Thymus (tissue), 11 donors: ENCODE data around the gene RASA3. TPM values are rescaled to one million over a fixed set of nuclear protein-coding genes. Genes with fewer than 3 reads are reported as not detected.
"Not testable (repeated sequence)": the region's sequence is repeated elsewhere in the genome, so short reads cannot be mapped to it uniquely, and the experiment has no call there.

ENCODE experiments used
- DNase-seq, 9 donors: peaks; one replicate each; pipeline ENCODE4 v3.0.0-alpha.2; 2013; ENCODE audit warnings: low spot score in 9 of 9, low read depth in 6 of 9, missing footprints in 1 of 9
- H3K27ac ChIP-seq, 2 donors: one replicate each; pipeline ENCODE4 v1.5.1; 2013; ENCODE audit warnings: control low read depth in 1 of 2, low read depth in 1 of 2, low read length in 1 of 2, mild to moderate bottlenecking in 1 of 2, moderate library complexity in 1 of 2
- H3K27me3 ChIP-seq, 2 donors: one replicate each; pipeline ENCODE4 v1.5.1; 2013; ENCODE audit warnings: low read length in 1 of 2; ENCODE audit not compliant: control insufficient read depth in 2 of 2, insufficient read depth in 1 of 2
- H3K36me3 ChIP-seq, 2 donors: one replicate each; pipeline ENCODE4 v1.5.1; 2013; ENCODE audit warnings: low read length in 1 of 2, mild to moderate bottlenecking in 1 of 2, moderate library complexity in 1 of 2; ENCODE audit not compliant: control insufficient read depth in 2 of 2, insufficient read depth in 2 of 2
- H3K4me1 ChIP-seq, 2 donors: one replicate each; pipeline ENCODE4 v1.5.1; 2013; ENCODE audit warnings: low read length in 2 of 2; ENCODE audit not compliant: control insufficient read depth in 2 of 2, insufficient read depth in 2 of 2
- H3K4me3 ChIP-seq, 2 donors: one replicate each; pipeline ENCODE4 v1.5.1; 2013; ENCODE audit warnings: low read length in 2 of 2, control low read depth in 1 of 2, mild to moderate bottlenecking in 1 of 2
- H3K9me3 ChIP-seq, 2 donors: one replicate each; pipeline ENCODE4 v1.5.1; 2013; ENCODE audit warnings: low read length in 1 of 2, mild to moderate bottlenecking in 1 of 2; ENCODE audit not compliant: control insufficient read depth in 2 of 2, insufficient read depth in 1 of 2
- WGBS: extraction: QIAGEN DNeasy Blood & Tissue Kit; methylation state at CpG from one replicate; pipeline ENCODE4 v1.1.7; 2013; 5-methylcytosine and 5-hydroxymethylcytosine counted together
- polyA plus RNA-seq: library from polyadenylated mRNA; stranded (reverse); fragments of 200-250 nt; gene quantifications from one replicate; pipeline ENCODE4 v1.2.3, GENCODE V29; 2013
- total RNA-seq: library from RNA; stranded (reverse); fragments of 120-200 nt; gene quantifications from one replicate; pipeline ENCODE4 v1.2.4, GENCODE V29; 2013
- donor health status: healthy.

The RASA3 gene
- total and polyA plus RNA-seq, 2 donors = 23.8 to 25.1 TPM

DNA sequence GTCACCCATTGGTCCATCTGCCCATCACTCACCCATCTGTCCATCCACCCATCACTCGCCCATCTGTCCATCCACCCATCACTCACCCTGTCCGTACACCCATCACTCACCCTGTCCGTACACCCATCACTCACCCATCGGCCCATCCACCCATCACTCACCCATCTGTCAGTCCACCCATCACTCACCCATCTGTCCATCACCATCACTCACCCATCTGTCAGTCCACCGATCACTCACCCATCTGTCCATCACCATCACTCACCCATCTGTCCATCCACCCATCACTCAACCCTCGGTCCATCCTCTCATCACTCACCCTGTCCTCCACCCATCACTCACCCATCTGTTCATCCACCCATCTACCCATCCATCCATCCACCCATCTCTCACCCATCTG is 143.6 kb downstream of the RASA3 start:
- not testable (repeated sequence) for H3K4me3 ChIP-seq, H3K9me3 ChIP-seq, H3K4me1 ChIP-seq, H3K27ac ChIP-seq, DNase-seq, H3K27me3 ChIP-seq
- WGBS = over 99% methylated on average over 6 of the region's 6 CpGs
- peaks cover 11 to 34% of the 10 kb centered on the region in 2 donors for H3K36me3 ChIP-seq

DNA sequence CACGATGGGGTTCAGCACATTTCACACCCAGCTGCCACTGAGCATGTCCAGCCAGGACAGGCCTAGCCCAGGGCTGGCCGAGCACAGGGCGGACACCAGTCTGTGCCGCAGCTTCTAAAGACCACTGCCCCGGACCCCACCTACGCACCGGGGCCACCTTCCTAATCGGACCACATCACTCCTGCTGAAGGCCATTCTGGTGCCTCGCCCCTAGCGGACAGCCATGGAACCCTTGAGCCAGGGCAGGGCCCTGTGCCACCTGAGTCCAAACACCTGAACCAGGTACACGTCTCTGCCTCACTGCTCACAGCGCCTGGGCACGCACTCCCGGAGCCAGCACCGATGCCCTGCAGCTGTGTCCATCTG is 150.1 kb downstream of the RASA3 start:
- Histone ChIP-seq H3K4me1 (no peaks in the 10 kb centered on the region), H3K4me3 (no peak overlapping the region), H3K27me3 (no peaks in the 10 kb centered on the region), H3K9me3 (peaks cover 1 to 3% of the 10 kb centered on the region in 2 donors), H3K36me3 (peaks cover 29 to 38% of the 10 kb centered on the region in 2 donors), H3K27ac (no peak overlapping the region)
- 98% methylated on average over 15 of the region's 15 CpGs for WGBS
- DNase-seq = no peak

DNA sequence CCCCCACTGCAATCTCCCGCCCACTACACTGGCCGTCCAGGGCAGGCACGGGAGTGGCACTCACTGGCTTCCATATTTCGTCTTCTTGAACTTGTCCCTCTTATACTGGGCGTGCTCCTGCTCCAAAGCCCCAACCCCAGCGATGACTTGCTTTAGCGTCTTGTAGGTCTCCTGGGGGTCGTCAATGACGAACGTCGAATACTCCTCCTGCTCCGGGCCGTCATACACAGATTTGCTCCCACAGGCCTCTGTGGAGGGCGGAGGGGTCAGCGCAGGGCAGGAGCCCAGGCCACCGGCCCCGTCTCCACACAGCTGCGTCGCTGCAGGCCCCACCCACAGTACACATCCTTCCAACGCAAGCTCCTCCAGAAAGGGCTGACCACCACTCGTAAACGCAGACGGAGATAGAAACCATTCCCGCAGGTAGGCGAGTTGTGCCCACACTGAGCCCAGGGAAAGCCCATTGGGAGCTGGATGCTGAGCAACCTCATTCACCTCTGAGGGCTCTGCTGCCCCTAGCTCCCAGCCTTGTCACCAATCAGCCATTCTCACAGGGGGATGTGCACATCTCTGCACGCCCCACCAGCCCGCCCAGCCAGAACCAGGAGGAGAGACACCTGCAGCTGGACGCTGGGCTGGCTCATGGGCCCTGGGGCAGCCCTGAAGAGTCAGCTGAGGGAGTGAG is 150.7 kb downstream of the RASA3 start:
- no peak overlapping the region for H3K27ac ChIP-seq
- H3K36me3 ChIP-seq = peaks cover 34 to 39% of the 10 kb centered on the region in 2 donors
- 99% methylated on average over 28 of the region's 28 CpGs for WGBS
- H3K4me3 ChIP-seq = no peak overlapping the region
- H3K4me1 ChIP-seq = no peaks in the 10 kb centered on the region
- H3K9me3 ChIP-seq = peaks cover 1 to 3% of the 10 kb centered on the region in 2 donors
- H3K27me3 ChIP-seq = no peaks in the 10 kb centered on the region
- DNase-seq = no peak

DNA sequence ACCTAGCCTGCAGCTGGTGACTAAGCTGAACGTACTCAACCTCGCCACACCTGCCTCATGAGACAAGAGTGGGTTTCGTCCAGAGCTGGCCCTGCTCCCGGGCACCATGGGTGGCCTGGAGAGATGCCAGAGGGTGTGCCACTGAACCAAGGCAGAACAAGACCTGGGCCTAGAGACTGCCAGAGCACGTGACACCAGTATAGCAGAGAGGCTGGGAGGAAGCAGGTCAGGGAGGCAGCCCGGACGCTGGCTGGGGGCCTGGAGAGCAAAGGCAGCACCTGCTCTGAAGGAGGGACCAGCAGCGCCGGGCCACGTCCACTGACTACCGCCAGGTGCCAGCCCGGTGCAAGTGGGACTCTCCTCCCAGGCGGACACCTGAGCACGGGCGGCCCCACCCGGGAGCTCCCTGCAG is 151.2 kb downstream of the RASA3 start:
- H3K36me3 ChIP-seq = peaks cover 35 to 42% of the 10 kb centered on the region in 2 donors
- no peak overlapping the region for H3K27ac ChIP-seq

DNA sequence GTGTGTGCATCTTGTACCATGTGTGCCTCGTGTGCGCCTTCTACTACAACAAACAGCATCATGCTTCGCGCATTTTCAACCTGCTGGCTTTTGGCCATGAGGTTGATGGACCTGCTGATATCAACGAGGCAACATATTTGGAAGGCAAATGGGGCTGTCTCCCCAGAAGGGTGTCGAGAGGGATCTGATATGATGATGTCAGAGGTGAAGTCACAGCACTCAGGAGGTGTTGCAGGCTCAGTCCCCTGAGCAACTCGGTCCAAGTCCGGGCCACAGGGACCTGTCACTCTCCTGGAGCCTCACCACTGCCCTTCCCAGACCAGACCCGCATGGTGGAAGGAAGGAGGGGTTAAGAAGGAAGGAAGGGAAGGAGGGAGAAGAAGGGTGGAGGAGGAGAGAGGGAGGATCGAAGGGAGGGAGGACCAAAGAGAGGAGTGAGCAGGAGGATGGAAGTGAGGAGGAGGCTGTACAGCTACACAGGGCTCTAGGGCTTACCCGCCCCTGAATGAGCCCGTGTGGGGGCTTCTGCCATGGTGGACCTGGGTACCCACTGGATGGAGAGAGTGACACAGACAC is 151.8 kb downstream of the RASA3 start:
- WGBS = 99% methylated on average over 12 of the region's 12 CpGs
- H3K4me3 ChIP-seq = no peak overlapping the region
- peaks cover 38 to 42% of the 10 kb centered on the region in 2 donors for H3K36me3 ChIP-seq
- DNase-seq = no peak
- H3K27me3 ChIP-seq = no peaks in the 10 kb centered on the region
- no peaks in the 10 kb centered on the region for H3K4me1 ChIP-seq
- peaks cover 1 to 3% of the 10 kb centered on the region in 2 donors for H3K9me3 ChIP-seq
- H3K27ac ChIP-seq = no peak overlapping the region

More for the DNA sequence above, 151.2 kb downstream of the RASA3 start:
- DNase-seq = peak in 1 of 9 donors; percentile 13
- Histone ChIP-seq H3K4me1 (no peaks in the 10 kb centered on the region), H3K27me3 (no peaks in the 10 kb centered on the region), H3K4me3 (no peak overlapping the region), H3K9me3 (peaks cover 1 to 3% of the 10 kb centered on the region in 2 donors)
- WGBS = 95% methylated on average over 16 of the region's 16 CpGs

DNA sequence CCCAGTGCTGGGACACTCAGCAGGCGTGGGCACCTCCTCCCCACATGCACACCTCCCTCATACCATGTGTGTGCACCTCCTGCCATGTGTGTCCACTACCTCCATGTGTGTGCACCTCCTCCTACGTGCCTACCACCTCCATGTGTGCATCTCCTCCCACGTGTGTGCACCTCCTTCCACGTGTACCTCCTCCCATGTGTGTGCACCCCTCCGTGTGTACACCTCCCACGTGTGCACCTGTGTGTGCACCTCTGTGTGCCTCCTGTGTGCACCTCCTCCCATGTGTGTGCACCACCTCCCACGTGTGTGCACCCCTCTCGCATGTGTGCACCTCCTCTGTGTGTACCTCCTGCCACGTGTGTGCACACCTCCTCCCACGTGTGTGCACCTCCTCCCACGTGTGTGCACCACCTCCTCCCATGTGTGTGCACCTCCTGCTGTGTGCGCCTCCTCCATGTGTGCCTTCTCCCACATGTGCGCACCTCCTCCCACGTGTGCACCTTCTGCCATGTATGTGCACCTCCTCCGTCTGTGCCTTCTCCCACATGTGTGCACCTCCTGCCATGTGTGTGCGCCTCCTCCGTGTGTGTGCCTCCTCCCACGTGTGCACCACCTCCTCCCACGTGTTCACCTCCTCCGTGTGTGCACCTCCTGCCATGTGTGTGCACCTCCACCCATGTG is 152.5 kb downstream of the RASA3 start:
- WGBS = 95% methylated on average over 20 of the region's 20 CpGs
- H3K27me3 ChIP-seq = no peaks in the 10 kb centered on the region
- H3K4me1 ChIP-seq = no peaks in the 10 kb centered on the region
- no peak overlapping the region for H3K4me3 ChIP-seq
- peaks cover 42 to 46% of the 10 kb centered on the region in 2 donors for H3K36me3 ChIP-seq
- peaks cover 1 to 3% of the 10 kb centered on the region in 2 donors for H3K9me3 ChIP-seq
- DNase-seq = no peak
- H3K27ac ChIP-seq = no peak overlapping the region

DNA sequence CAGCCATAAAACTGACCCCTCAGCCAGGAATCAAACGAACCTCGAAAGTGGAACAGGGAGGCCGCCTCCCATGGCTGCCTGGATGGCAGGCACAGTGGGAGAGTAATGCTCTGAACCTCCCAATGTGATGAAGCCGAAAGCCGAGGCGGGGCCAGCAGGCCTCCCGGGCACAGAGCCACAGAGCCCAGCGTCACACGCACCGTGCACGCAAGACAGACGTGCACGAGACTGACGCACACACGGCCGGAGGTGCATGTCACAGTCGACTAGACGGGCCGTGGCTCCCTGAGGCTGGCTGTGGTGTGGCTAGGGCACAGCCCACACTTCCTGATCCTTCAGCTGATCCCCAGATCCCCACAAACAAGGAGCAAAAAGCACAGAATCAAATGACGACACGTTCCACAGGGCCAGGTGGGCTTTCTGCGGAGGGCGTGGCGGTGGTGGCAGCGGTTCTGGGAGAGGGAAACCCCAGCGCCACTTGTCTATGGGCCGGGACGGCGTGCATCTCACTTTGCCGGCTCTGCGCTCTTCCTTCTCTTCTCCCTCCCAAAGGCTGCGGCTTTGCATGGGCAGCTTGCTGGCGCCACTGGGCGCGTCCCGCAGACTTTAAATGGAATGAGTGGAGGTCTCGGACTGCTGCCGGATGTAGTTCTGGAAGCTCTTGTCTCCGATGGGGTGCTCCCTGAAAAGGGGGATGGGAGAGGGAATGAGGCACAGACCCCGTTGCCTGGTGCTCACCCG is 153.5 kb downstream of the RASA3 start:
- Histone ChIP-seq H3K36me3 (peaks cover 48 to 51% of the 10 kb centered on the region in 2 donors), H3K27me3 (no peaks in the 10 kb centered on the region), H3K9me3 (peaks cover 2 to 3% of the 10 kb centered on the region in 2 donors), H3K27ac (no peak overlapping the region), H3K4me3 (no peak overlapping the region), H3K4me1 (no peaks in the 10 kb centered on the region)
- DNase-seq = no peak
- WGBS = 95% methylated on average over 41 of the region's 41 CpGs

DNA sequence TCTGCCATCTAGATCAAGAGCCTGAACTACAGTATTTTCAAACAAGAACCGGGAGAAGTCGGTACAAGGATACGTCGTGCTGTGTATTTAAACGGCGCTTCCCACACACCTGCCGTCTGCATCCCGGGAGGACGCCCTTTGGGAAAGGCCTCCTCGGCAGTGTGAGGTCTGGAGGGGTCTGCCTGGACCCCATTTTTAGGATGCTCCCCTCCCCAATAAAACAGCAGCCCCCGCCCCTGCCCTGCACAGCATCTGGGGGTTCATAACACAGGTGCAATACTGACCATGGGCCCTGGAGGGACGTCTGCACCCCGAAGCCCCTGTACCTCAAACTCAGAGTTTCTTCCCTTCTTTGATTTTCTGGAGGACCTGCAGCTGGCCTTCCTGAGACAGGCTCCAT is 154.4 kb downstream of the RASA3 start:
- DNase-seq = no peak
- Histone ChIP-seq H3K27ac (no peak overlapping the region), H3K9me3 (peaks cover 2 to 3% of the 10 kb centered on the region in 2 donors), H3K27me3 (no peaks in the 10 kb centered on the region), H3K36me3 (peaks cover 48 to 54% of the 10 kb centered on the region in 2 donors), H3K4me3 (no peak overlapping the region), H3K4me1 (no peaks in the 10 kb centered on the region)
- 97% methylated on average over 13 of the region's 13 CpGs for WGBS
